Measurements from ENCODE around the gene CBLN4. TPM values are rescaled to one million over a fixed set of nuclear protein-coding genes. Genes with fewer than 3 reads are reported as not detected.

The CBLN4 gene
- total RNA-seq, result not detected in 2 replicates

DNA sequence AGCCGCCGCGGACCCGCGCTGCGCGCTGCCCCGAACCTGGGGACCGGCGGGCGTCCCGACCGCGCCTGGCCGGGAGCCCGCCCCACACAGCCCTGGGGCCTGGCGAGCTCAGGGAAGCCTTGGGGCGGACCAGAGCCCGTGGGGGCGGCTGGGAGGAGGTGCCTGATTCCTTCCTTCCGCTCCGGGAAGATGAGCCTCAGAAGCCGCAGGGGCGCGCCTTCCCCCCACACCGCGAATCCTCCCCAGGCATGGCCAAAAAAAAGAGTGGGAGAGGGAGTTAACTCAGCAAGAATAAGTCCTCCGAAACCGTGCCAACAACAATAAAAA, at the start of gene CBLN4:
Gene CBLN4 (minus strand): TSS at position 131 of the 327 bp plus-strand sequence. CDS start 1,348 bp downstream, outside the sequence.

Other genes with a start within 250 kb of the CBLN4 start
- gene MC3R, start 243.2 kb upstream of the CBLN4 start, total RNA-seq, result not detected in 2 replicates